SK-N-SH treated with all-trans-retinoic acid at 6 μM for 48 hours (cell line): ENCODE measurements around the gene CSNK1G1.
"Not testable (repeated sequence)": the region's sequence is repeated elsewhere in the genome, so short reads cannot be mapped to it uniquely, and the experiment has no call there.

Experiments used
- PPARA ChIP-seq: fragments of 250-450 bp; sonication (Bioruptor Pico); IDR thresholded peaks from 2 replicates; pipeline ENCODE4 v1.5.0; 2020; ENCODE audit warnings: mild to moderate bottlenecking, borderline replicate concordance
- TF ChIP-seq, protein P1 (sequence below): fragments of 250-450 bp; sonication (Bioruptor Pico); IDR thresholded peaks from 2 replicates; pipeline ENCODE4 v1.5.0; 2020; ENCODE audit warnings: mild to moderate bottlenecking, moderate library complexity
- TF ChIP-seq, protein P2 (sequence below): fragments of 250-450 bp; sonication (Bioruptor Pico); IDR thresholded peaks from 2 replicates; pipeline ENCODE4 v1.5.1; 2020; ENCODE audit warnings: low read depth, mild to moderate bottlenecking, moderate library complexity
- TF ChIP-seq, protein P3 (sequence below): fragments of 250-450 bp; sonication (Bioruptor Pico); IDR thresholded peaks from 2 replicates; pipeline ENCODE4 v1.8.0; 2021; ENCODE audit warnings: low read depth, mild to moderate bottlenecking, moderate library complexity, borderline replicate concordance

DNA sequence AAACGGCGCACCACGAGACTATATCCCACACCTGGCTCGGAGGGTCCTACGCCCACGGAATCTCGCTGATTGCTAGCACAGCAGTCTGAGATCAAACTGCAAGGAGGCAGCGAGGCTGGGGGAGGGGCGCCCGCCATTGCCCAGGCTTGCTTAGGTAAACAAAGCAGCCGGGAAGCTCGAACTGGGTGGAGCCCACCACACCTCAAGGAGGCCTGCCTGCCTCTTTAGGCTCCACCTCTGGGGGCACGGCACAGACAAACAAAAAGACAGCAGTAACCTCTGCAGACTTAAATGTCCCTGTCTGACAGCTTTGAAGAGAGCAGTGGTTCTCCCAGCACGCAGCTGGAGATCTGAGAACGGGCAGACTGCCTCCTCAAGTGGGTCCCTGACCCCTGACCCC lies 29.0 kb downstream of the CSNK1G1 start:
- TF ChIP-seq, protein P1, sequence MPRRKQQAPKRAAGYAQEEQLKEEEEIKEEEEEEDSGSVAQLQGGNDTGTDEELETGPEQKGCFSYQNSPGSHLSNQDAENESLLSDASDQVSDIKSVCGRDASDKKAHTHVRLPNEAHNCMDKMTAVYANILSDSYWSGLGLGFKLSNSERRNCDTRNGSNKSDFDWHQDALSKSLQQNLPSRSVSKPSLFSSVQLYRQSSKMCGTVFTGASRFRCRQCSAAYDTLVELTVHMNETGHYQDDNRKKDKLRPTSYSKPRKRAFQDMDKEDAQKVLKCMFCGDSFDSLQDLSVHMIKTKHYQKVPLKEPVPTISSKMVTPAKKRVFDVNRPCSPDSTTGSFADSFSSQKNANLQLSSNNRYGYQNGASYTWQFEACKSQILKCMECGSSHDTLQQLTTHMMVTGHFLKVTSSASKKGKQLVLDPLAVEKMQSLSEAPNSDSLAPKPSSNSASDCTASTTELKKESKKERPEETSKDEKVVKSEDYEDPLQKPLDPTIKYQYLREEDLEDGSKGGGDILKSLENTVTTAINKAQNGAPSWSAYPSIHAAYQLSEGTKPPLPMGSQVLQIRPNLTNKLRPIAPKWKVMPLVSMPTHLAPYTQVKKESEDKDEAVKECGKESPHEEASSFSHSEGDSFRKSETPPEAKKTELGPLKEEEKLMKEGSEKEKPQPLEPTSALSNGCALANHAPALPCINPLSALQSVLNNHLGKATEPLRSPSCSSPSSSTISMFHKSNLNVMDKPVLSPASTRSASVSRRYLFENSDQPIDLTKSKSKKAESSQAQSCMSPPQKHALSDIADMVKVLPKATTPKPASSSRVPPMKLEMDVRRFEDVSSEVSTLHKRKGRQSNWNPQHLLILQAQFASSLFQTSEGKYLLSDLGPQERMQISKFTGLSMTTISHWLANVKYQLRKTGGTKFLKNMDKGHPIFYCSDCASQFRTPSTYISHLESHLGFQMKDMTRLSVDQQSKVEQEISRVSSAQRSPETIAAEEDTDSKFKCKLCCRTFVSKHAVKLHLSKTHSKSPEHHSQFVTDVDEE (CRISPR knock-in tag), result not testable (repeated sequence)
- TF ChIP-seq, protein P2, sequence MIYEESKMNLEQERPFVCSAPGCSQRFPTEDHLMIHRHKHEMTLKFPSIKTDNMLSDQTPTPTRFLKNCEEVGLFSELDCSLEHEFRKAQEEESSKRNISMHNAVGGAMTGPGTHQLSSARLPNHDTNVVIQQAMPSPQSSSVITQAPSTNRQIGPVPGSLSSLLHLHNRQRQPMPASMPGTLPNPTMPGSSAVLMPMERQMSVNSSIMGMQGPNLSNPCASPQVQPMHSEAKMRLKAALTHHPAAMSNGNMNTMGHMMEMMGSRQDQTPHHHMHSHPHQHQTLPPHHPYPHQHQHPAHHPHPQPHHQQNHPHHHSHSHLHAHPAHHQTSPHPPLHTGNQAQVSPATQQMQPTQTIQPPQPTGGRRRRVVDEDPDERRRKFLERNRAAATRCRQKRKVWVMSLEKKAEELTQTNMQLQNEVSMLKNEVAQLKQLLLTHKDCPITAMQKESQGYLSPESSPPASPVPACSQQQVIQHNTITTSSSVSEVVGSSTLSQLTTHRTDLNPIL (CRISPR knock-in tag), result not testable (repeated sequence)
- not testable (repeated sequence) for TF ChIP-seq PPARA (CRISPR knock-in tag)
- TF ChIP-seq, protein P3, sequence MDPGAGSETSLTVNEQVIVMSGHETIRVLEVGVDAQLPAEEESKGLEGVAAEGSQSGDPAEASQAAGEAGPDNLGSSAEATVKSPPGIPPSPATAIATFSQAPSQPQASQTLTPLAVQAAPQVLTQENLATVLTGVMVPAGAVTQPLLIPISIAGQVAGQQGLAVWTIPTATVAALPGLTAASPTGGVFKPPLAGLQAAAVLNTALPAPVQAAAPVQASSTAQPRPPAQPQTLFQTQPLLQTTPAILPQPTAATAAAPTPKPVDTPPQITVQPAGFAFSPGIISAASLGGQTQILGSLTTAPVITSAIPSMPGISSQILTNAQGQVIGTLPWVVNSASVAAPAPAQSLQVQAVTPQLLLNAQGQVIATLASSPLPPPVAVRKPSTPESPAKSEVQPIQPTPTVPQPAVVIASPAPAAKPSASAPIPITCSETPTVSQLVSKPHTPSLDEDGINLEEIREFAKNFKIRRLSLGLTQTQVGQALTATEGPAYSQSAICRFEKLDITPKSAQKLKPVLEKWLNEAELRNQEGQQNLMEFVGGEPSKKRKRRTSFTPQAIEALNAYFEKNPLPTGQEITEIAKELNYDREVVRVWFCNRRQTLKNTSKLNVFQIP (CRISPR knock-in tag), result not testable (repeated sequence)
